A549 (cell line): ENCODE measurements around the gene AXL. TPM values are rescaled to one million over a fixed set of nuclear protein-coding genes. Genes with fewer than 3 reads are reported as not detected.

Source experiments
- ATAC-seq, 2 experiments: fragments of 200-7000 bp in 1 of 2; fragments of >200 bp in 1 of 2; cut with Nextera tagmentation in 1 of 2; cut with Tn5 transposase in 1 of 2; 3 replicates each; pipeline versions ENCODE4 v1.8.0 to v1.9.1; 2018 to 2020; ENCODE audit warnings: mild to moderate bottlenecking in 1 of 2, moderate library complexity in 1 of 2
- CTCF ChIA-PET: fragments of 300-600 bp; sonication (Branson Sonifier 250); formaldehyde crosslinking; extraction: SDS; loops from one replicate; lab custom pipeline; 2021; ENCODE audit warnings: antibody characterized with exemption, inconsistent platforms; lab: Yijun Ruan, JAX
- POLR2A ChIA-PET: fragments of 350-600 bp; formaldehyde crosslinking; extraction: SDS; loops from one replicate; lab custom pipeline; 2021; ENCODE audit warnings: antibody characterized with exemption, inconsistent platforms; lab: Yijun Ruan, JAX
- DNase-seq, 2 experiments: peaks; one replicate each; pipeline versions ENCODE4 v3.0.0 to v3.0.0-alpha.2; 2011 to 2016; ENCODE audit warnings: low read depth in 1 of 2, low spot score in 1 of 2
- FAIRE-seq: peaks from 2 replicates; lab custom pipeline; 2011; peaks lifted over from hg19 to GRCh38; lab: Jason Lieb, UNC
- H3K27ac ChIP-seq, 2 experiments: fragments of >200 bp; sonication (Bioruptor Twin); formaldehyde crosslinking; 3 replicates each; pipeline ENCODE4 v1.5.1; 2016 to 2017
- H3K4me1 ChIP-seq: fragments of >200 bp; sonication (Bioruptor Twin); formaldehyde crosslinking; 3 replicates; pipeline ENCODE4 v1.6.1; 2016
- H3K4me2 ChIP-seq: fragments of >200 bp; sonication (Bioruptor Twin); formaldehyde crosslinking; 3 replicates; pipeline ENCODE4 v1.6.1; 2016
- H3K4me3 ChIP-seq: fragments of >200 bp; sonication (Bioruptor Twin); formaldehyde crosslinking; 3 replicates; pipeline ENCODE4 v1.5.1; 2016
- H3K9me3 ChIP-seq: fragments of >200 bp; sonication (Bioruptor Twin); formaldehyde crosslinking; 3 replicates; pipeline ENCODE4 v1.6.1; 2016
- ATOH8 ChIP-seq: fragments of 250-450 bp; sonication (Bioruptor Pico); IDR thresholded peaks from 2 replicates; pipeline ENCODE4 v1.5.0; 2020; ENCODE audit warnings: low read depth, mild to moderate bottlenecking, moderate library complexity
- BHLHE40 ChIP-seq: IDR thresholded peaks from 2 replicates; pipeline ENCODE4 v1.6.1; 2012; ENCODE audit warnings: low read depth, low read length, inconsistent platforms
- CBX2 ChIP-seq: fragments of 200-600 bp; sonication (generic); IDR thresholded peaks from 2 replicates; pipeline ENCODE4 v1.6.1; 2016; ENCODE audit warnings: low read depth, mild to moderate bottlenecking, borderline replicate concordance
- CEBPB ChIP-seq, 2 experiments: fragments of >200 bp in 1 of 2; sonication (Bioruptor Twin) in 1 of 2; formaldehyde crosslinking in 1 of 2; IDR thresholded peaks; 2 replicates each; pipeline ENCODE4 v1.6.1; 2012 to 2016
- CTCF ChIP-seq: fragments of >200 bp; sonication (Bioruptor Twin); formaldehyde crosslinking; IDR thresholded peaks from 3 replicates; pipeline ENCODE4 v1.5.1; 2016
- FOSB ChIP-seq: fragments of 250-450 bp; sonication (Bioruptor Pico); IDR thresholded peaks from 2 replicates; pipeline ENCODE4 v1.5.0; 2020; ENCODE audit warnings: mild to moderate bottlenecking, moderate library complexity
- FOSL2 ChIP-seq, 2 experiments: fragments of 450-650 bp in 1 of 2; fragments of >200 bp in 1 of 2; sonication (Bioruptor Twin) in 1 of 2; formaldehyde crosslinking; IDR thresholded peaks; 2 replicates each; pipeline versions ENCODE4 v1.5.0 to v1.6.1; 2016 to 2020; ENCODE audit warnings: mild to moderate bottlenecking in 1 of 2, moderate library complexity in 1 of 2
- HDAC2 ChIP-seq: fragments of 200-600 bp; sonication (generic); IDR thresholded peaks from 2 replicates; pipeline ENCODE4 v1.6.1; 2016
- NR3C1 ChIP-seq: fragments of >200 bp; sonication (Bioruptor Twin); formaldehyde crosslinking; IDR thresholded peaks from 3 replicates; pipeline ENCODE4 v1.6.1; 2017
- RAD21 ChIP-seq, 2 experiments: fragments of >200 bp in 1 of 2; sonication (Bioruptor Twin) in 1 of 2; formaldehyde crosslinking in 1 of 2; IDR thresholded peaks in 1 of 2; conservative IDR thresholded peaks in 1 of 2; 2 replicates in 1 of 2; 3 replicates in 1 of 2; pipeline ENCODE4 v1.6.1; 2012 to 2018; ENCODE audit warnings: inconsistent platforms in 1 of 2
- TP53 ChIP-seq: fragments of 250-450 bp; sonication (Bioruptor Pico); IDR thresholded peaks from 2 replicates; pipeline ENCODE4 v1.5.0; 2021; ENCODE audit warnings: mild to moderate bottlenecking, moderate library complexity
- WGBS: methylation state at CpG from one replicate; pipeline ENCODE4 v1.1.6; 2017; ENCODE audit errors: missing lambda C conversion rate; 5-methylcytosine and 5-hydroxymethylcytosine counted together
- polyA plus RNA-seq, 4 experiments: library from polyadenylated mRNA; depleted of rRNA in 3 of 4; stranded (reverse); fragments of >200 nt; fragmentation: RNase III in 1 of 4; extraction: RNeasy Plus Mini Kit Qiagen cat#74134 plus additional on column Dnase treatment in 1 of 4; gene quantifications; 2 replicates in 3 of 4; 3 replicates in 1 of 4; pipeline ENCODE4 v1.2.3, GENCODE V29; 2011 to 2017

Gene AXL
- polyA plus RNA-seq, 2 of the 4 experiments (the other 2 are of a cell fraction), result 45.4 to 60.1 TPM

- ATAC-seq, result no peak
- CTCF ChIA-PET, result interaction anchor here (1.4 to 29.8 kb wide), 4 partner anchors 16 to 67 kb away, joined by 3 to 1023 read pairs (median 58); partner anchors contain the start of gene HNRNPUL1
- FAIRE-seq, result no peak
- H3K4me3 ChIP-seq, result no peak overlapping the region
- H3K9me3 ChIP-seq, result no peaks in the 10 kb centered on the region
- H3K4me1 ChIP-seq, result peaks cover 38% of the 10 kb centered on the region
- POLR2A ChIA-PET, result interaction anchor here (0.5 kb wide), 1 partner anchor 190 kb away, joined by 3 read pairs; no protein-coding TSS in a partner anchor
- no peak overlapping the region for H3K27ac ChIP-seq
- 84% methylated on average over 8 of the region's 8 CpGs for WGBS
- no peak for DNase-seq
- H3K4me2 ChIP-seq, result no peak overlapping the region
- TF ChIP-seq FOSB (CRISPR knock-in tag) (no peak), CTCF (no peak), BHLHE40 (no peak), CEBPB (IDR thresholded peaks at IDR 0.05) (no peak), NR3C1 (no peak)
These were observed 31.8 kb upstream of the AXL start for GRCh38 chr19:41186971-41187883.

- WGBS, result 82% methylated on average over 3 of the region's 3 CpGs
These were observed 31.1 kb upstream of the AXL start for GRCh38 chr19:41187884-41188279.

GRCh38 chr19:41189425-41190065 is 29.5 kb upstream of the AXL start:
- CTCF ChIA-PET, result interaction anchor here (1.5 to 29.8 kb wide), 4 partner anchors 12 to 527 kb away, joined by 3 to 1023 read pairs (median 50); partner anchors contain the start of gene HNRNPUL1

More at GRCh38 chr19:41187884-41188279, 31.1 kb upstream of the AXL start:
- no peak overlapping the region for H3K4me2 ChIP-seq
- no peak overlapping the region for H3K4me3 ChIP-seq
- H3K4me1 ChIP-seq, result peaks cover 40% of the 10 kb centered on the region
- peak; percentile 95 for FAIRE-seq
- TF ChIP-seq FOSB (CRISPR knock-in tag), result no peak
- no peak for TF ChIP-seq TP53 (CRISPR knock-in tag)
- no peak for TF ChIP-seq FOSL2 (IDR thresholded peaks at IDR 0.05)
- no peak for TF ChIP-seq FOSL2 (CRISPR knock-in tag; IDR thresholded peaks at IDR 0.05)
- no peak for TF ChIP-seq ATOH8
- TF ChIP-seq HDAC2, result no peak
- CTCF ChIA-PET, result interaction anchor here (0.5 to 29.8 kb wide), 5 partner anchors 18 to 466 kb away, joined by 3 to 1023 read pairs (median 3); partner anchors contain the start of gene HNRNPUL1
- no peak for ATAC-seq
- H3K9me3 ChIP-seq, result no peaks in the 10 kb centered on the region
- H3K27ac ChIP-seq, result no peak overlapping the region
- POLR2A ChIA-PET, result interaction anchor here (0.6 kb wide), 1 partner anchor 34 kb away, joined by 3 read pairs; no protein-coding TSS in a partner anchor
- no peak for DNase-seq

More at GRCh38 chr19:41189425-41190065, 29.5 kb upstream of the AXL start:
- peak overlapping the region in 1 of 2 experiments; percentile 49; a peak in 4 of 6 replicates for H3K27ac ChIP-seq
- ATAC-seq (no peak), FAIRE-seq (peak; percentile 88), DNase-seq (no peak)
- H3K4me2 ChIP-seq, result peak overlapping the region; percentile 32
- 67% methylated on average over 8 of the region's 8 CpGs for WGBS
- peaks cover 43% of the 10 kb centered on the region for H3K4me1 ChIP-seq
- no peak overlapping the region for H3K4me3 ChIP-seq
- peak in 1 of 2 experiments; percentile 3; a peak in 1 of 5 replicates for TF ChIP-seq RAD21 (conservative IDR thresholded peaks at IDR 0.05 in 1 of 2, IDR thresholded peaks at IDR 0.05 in 1 of 2)
- no peak for TF ChIP-seq CBX2
- H3K9me3 ChIP-seq, result no peaks in the 10 kb centered on the region
- POLR2A ChIA-PET, result no interaction called here
